Heart right ventricle (tissue), 16 donors: ENCODE data around the gene CCDC7. TPM values are rescaled to one million over a fixed set of nuclear protein-coding genes. Genes with fewer than 3 reads are reported as not detected.
"Not testable (repeated sequence)": the region's sequence is repeated elsewhere in the genome, so short reads cannot be mapped to it uniquely, and the experiment has no call there.

Experiments used
- ATAC-seq, 8 donors: fragments of 200-7000 bp; cut with Tn5 transposase; one replicate each; pipeline ENCODE4 v1.9.1; 2020; ENCODE audit warnings: mild to moderate bottlenecking in 8 of 8, moderate library complexity in 8 of 8, moderate number of reproducible peaks in 1 of 8
- DNase-seq, 2 donors: peaks; one replicate each; pipeline ENCODE4 v3.0.0-alpha.2; 2020
- H3K27ac ChIP-seq, 10 donors: fragments of 200-600 bp; sonication (generic) in 2 of 10; one replicate each; pipeline versions ENCODE4 v1.5.0 to v1.8.0; 2020 to 2022; ENCODE audit warnings: mild to moderate bottlenecking in 3 of 10
- H3K27me3 ChIP-seq, 7 donors: fragments of 200-600 bp; one replicate each; pipeline ENCODE4 v1.8.0; 2021 to 2022; ENCODE audit warnings: mild to moderate bottlenecking in 2 of 7
- H3K36me3 ChIP-seq, 9 donors: fragments of 200-600 bp; sonication (generic) in 1 of 9; one replicate each; pipeline versions ENCODE4 v1.5.0 to v1.8.0; 2020 to 2022; ENCODE audit warnings: mild to moderate bottlenecking in 2 of 9
- H3K4me1 ChIP-seq, 9 donors: fragments of 200-600 bp; sonication (generic) in 1 of 9; one replicate each; pipeline versions ENCODE4 v1.5.0 to v1.8.0; 2020 to 2022; ENCODE audit warnings: mild to moderate bottlenecking in 4 of 9
- H3K4me3 ChIP-seq, 10 donors: fragments of 200-600 bp; sonication (generic) in 2 of 10; one replicate each; pipeline versions ENCODE4 v1.5.0 to v1.8.0; 2020 to 2022; ENCODE audit warnings: mild to moderate bottlenecking in 7 of 10, moderate library complexity in 2 of 10
- H3K9me3 ChIP-seq, 11 donors: fragments of 200-600 bp in 10 of 11; sonication (generic) in 2 of 11; one replicate each; pipeline versions ENCODE4 v1.5.0 to v1.8.0; 2013 to 2022; ENCODE audit warnings: mild to moderate bottlenecking in 2 of 11, control low read depth in 1 of 11, moderate library complexity in 1 of 11
- WGBS, 2 donors: extraction: QIAGEN DNeasy Blood & Tissue Kit; methylation state at CpG; one replicate each; pipeline ENCODE4 v1.1.7; 2013; ENCODE audit warnings: inconsistent platforms in 1 of 2; 5-methylcytosine and 5-hydroxymethylcytosine counted together
- intact Hi-C, 10 donors: fragments of 100-400 bp; cut with DNase I; formaldehyde crosslinking; loops; one replicate each; pipeline versions ENCODE4 v1.11.1 to v1.14.2; 2022
- polyA plus RNA-seq, 2 donors: library from polyadenylated mRNA; stranded (reverse); fragments of 200-250 nt; gene quantifications; one replicate each; pipeline ENCODE4 v1.2.3, GENCODE V29; 2013
- total RNA-seq, 10 donors: library from RNA; stranded (reverse); fragmentation: NEBNext Ultra II Directional in 3 of 10; extraction: Animal tissue kit (Norgen Biotek cat#: 25700) in 3 of 10; gene quantifications; one replicate each; pipeline versions ENCODE4 v1.2.1 to v1.2.4, GENCODE V29; 2021 to 2023
- TF ChIP-seq, protein P1 (sequence below), 9 donors: fragments of 200-600 bp; sonication (generic) in 2 of 9; IDR thresholded peaks; one replicate each; pipeline versions ENCODE4 v1.5.0 to v1.8.0; 2021 to 2022; ENCODE audit warnings: antibody characterized with exemption in 9 of 9, mild to moderate bottlenecking in 5 of 9, moderate library complexity in 1 of 9
- donor health status: Arrhythmogenic right ventricular cardiomyopathy.
- donor health status: ischemic (EF 13 %, LVEDD 7.1; RV severe dilation, severe dysfunction).
- donor health status: healthy with polysubstance abuse.
- donor health status: DM: no; HTN: yes; CAD: no.
- donor health status: DM: no; HTN: no; CAD: no.
- donor health status: ischemic (EF 25% LVEDD 6.9; RV normal size, moderate dysfunction).
- donor health status: ischemic (EF 25% LVEDD 5.7; RV mildly dilated, moderate dysfunction).
- donor health status: healthy.
- donor health status: DM: yes; HTN: yes; CAD: no.
- donor health status: Ischemic cardiomyopathy.
- donor health status: ischemic (EF 35%, LVEDD 5.7; RV mildly dilated, moderate dysfunction).
- donor health status: nonischemic (EF 11% LVEDD 7.7; RV severe dilation, severe dysfunction).
- donor health status: DM: yes; HTN: yes; CAD: no.
- donor health status: PGD.
- donor health status: ischemic (EF 29% LVEDD 5.4; RV normal size, mild dysfunction).
- donor health status: nonischemic (EF 23%, LVEDD 6.1; RV moderate dilation, normal function).

The CCDC7 gene
- total and polyA plus RNA-seq, 12 donors, result 0.96 to 34.1 (median 20.4) TPM

DNA sequence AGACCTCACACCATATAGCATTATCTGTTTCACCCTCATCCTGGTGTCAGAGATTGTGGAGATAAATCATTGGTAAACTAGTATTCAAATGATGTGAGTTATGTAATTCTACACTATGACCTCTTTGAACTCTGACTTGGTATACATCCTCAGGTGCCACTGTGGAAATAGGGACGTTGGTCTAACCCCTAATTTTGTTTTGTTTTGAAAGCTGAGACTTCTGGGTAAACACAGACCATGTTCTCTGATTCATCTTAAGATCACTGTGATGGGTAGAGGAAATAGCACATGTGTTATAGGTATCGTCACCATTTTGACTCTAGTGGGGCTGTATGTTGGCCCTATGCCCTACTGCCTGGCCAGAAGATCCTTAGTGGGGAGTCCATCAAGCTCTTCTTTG, 241.6 kb downstream of the CCDC7 start:
- no peak for ATAC-seq

DNA sequence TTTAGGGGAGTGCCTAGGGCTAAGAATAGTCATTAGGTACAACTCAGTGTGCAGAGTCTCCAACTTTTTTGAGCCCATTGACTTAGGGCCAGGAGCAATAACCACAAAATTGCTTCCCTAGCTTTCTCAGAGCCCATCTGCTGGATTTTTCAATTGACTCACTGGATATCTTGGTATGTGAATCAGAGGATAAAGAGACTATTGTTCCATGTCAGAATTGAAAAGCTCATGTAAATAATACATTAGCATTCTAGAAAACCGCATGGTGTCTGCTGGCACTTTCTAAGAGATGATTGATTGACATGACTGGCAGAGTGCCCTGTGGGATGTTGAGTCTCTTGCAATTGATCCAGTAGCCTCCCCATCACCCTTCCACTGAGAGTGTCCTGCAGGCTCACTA, 246.2 kb downstream of the CCDC7 start:
- 69 to 71% methylated on average over 1 of the region's 1 CpG for WGBS, 2 donors
- H3K27ac ChIP-seq, result no peak overlapping the region
- H3K36me3 ChIP-seq, result peaks cover 0 to 19% (median under 1%) of the 10 kb centered on the region in 9 donors
- ATAC-seq (no peak), DNase-seq (no peak)
- H3K27me3 ChIP-seq, result no peaks in the 10 kb centered on the region
- peaks cover 0 to 10% (median 0%) of the 10 kb centered on the region in 11 donors for H3K9me3 ChIP-seq
- H3K4me1 ChIP-seq, result no peaks in the 10 kb centered on the region
- no peak overlapping the region for H3K4me3 ChIP-seq
- TF ChIP-seq, protein P1, sequence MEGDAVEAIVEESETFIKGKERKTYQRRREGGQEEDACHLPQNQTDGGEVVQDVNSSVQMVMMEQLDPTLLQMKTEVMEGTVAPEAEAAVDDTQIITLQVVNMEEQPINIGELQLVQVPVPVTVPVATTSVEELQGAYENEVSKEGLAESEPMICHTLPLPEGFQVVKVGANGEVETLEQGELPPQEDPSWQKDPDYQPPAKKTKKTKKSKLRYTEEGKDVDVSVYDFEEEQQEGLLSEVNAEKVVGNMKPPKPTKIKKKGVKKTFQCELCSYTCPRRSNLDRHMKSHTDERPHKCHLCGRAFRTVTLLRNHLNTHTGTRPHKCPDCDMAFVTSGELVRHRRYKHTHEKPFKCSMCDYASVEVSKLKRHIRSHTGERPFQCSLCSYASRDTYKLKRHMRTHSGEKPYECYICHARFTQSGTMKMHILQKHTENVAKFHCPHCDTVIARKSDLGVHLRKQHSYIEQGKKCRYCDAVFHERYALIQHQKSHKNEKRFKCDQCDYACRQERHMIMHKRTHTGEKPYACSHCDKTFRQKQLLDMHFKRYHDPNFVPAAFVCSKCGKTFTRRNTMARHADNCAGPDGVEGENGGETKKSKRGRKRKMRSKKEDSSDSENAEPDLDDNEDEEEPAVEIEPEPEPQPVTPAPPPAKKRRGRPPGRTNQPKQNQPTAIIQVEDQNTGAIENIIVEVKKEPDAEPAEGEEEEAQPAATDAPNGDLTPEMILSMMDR (IDR thresholded peaks at IDR 0.05), result no peak
- intact Hi-C loops, result no loop called here

More for the DNA sequence above, 241.6 kb downstream of the CCDC7 start:
- TF ChIP-seq, protein P1 (IDR thresholded peaks at IDR 0.05), result no peak
- no peaks in the 10 kb centered on the region for H3K4me1 ChIP-seq
- peaks cover 0 to 27% (median 0%) of the 10 kb centered on the region in 9 donors for H3K36me3 ChIP-seq
- no peak for DNase-seq
- H3K27ac ChIP-seq, result no peak overlapping the region
- no peak overlapping the region for H3K4me3 ChIP-seq
- peaks cover 0 to 11% (median 0%) of the 10 kb centered on the region in 11 donors for H3K9me3 ChIP-seq
- WGBS, 2 donors, result 81 to 87% methylated on average over 2 of the region's 2 CpGs
- intact Hi-C loops, result no loop called here
- H3K27me3 ChIP-seq, result no peaks in the 10 kb centered on the region

DNA sequence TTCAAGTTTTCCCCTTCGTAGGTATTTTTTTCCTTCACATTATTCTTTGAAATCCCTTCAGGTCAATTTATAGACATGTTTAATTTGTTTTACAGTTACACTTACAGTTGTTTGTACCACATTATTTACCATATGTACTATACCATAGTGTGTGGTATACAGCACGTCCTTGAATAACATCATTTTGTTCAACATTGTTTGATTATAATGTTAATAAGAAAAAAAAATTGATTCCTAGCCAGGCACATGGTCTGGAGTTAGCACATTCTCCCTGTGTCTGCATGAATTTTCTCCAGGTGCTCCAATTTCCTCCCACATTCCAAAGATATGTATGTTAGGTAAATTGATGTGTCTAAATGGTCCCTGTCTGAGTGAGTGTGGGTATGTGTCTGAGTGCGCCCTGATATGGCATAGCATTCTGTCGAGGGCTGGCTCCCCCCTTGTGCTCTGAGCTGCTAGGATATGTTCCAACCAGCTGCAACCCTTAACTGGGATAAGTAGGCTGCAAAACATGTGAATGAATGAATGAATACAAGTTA, 247.6 kb downstream of the CCDC7 start:
- TF ChIP-seq, protein P1 (IDR thresholded peaks at IDR 0.05), result no peak
- no peak overlapping the region for H3K4me3 ChIP-seq
- no peaks in the 10 kb centered on the region for H3K27me3 ChIP-seq
- H3K4me1 ChIP-seq, result no peaks in the 10 kb centered on the region
- intact Hi-C loops, result no loop called here
- no peak overlapping the region for H3K27ac ChIP-seq
- peaks cover 0 to 19% (median 0%) of the 10 kb centered on the region in 11 donors for H3K9me3 ChIP-seq
- no peak for ATAC-seq
- no peak for DNase-seq
- H3K36me3 ChIP-seq, result peaks cover 0 to 19% (median 0%) of the 10 kb centered on the region in 9 donors
- 81 to 84% methylated on average over 4 of the region's 4 CpGs for WGBS, 2 donors

DNA sequence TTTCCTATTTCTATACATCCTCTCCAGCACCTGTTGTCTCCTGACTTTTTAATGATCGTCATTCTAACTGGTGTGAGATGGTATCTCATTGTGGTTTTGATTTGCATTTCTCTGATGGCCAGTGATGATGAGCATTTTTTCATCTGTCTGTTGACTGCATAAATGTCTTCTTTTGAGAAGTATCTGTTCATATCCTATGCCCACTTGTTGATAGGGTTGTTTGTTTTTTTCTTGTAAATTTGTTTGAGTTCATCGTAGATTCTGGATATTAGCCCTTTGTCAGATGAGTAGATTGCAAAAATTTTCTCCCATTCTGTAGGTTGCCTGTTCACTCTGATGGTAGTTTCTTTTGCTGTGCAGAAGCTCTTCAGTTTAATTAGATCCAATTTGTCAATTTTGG, 253.7 kb downstream of the CCDC7 start:
- H3K27ac ChIP-seq, DNase-seq, H3K4me1 ChIP-seq, H3K4me3 ChIP-seq, ATAC-seq, intact Hi-C loops, H3K27me3 ChIP-seq: not testable (repeated sequence)
- Histone ChIP-seq H3K36me3 (peaks cover 0 to 19% (median 0%) of the 10 kb centered on the region in 9 donors), H3K9me3 (peaks cover 0 to 38% (median 0%) of the 10 kb centered on the region in 11 donors)
- 96 to 97% methylated on average over 2 of the region's 2 CpGs for whole genome bisulfite sequencing, 2 donors

DNA sequence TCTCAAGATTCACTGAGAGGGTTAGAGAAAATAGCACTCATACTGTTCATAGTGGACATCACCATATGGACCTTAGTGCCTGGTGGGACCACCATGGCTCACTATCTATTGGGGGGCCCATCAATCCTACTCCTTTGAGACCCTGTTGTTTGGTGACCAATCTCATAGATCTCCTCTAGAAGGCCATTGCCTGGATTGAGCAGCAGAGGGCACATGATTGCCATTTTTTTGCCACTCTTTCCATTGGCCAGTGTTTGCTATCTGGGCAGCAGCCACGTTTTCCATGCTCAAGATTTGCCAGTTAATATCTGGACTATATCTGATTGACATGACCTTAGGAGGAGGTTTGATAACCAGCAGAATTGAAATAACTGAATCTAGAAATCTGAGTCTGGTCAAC, 267.6 kb downstream of the CCDC7 start:
- TF ChIP-seq, protein P1 (IDR thresholded peaks at IDR 0.05), result no peak
- Histone ChIP-seq H3K27ac (no peak overlapping the region), H3K9me3 (peaks cover 0 to 76% (median 24%) of the 10 kb centered on the region in 11 donors), H3K4me3 (no peak overlapping the region), H3K27me3 (no peaks in the 10 kb centered on the region), H3K36me3 (no peaks in the 10 kb centered on the region), H3K4me1 (no peaks in the 10 kb centered on the region)
- intact Hi-C loops, result no loop called here
- WGBS, 2 donors, result 52% methylated on average over 1 of the region's 1 CpG
- ATAC-seq (no peak), DNase-seq (no peak)
